UCSD-AML1 (cell line): ENCODE results near the gene MCTP1.
"Not testable (repeated sequence)": the region's sequence is repeated elsewhere in the genome, so short reads cannot be mapped to it uniquely, and the experiment has no call there.

Experiments
- DNase-seq: peaks from one replicate; lab custom pipeline; 2025; ENCODE audit not compliant: unreplicated experiment; lab: John Stamatoyannopoulos, UW

MCTP1 gene

DNA sequence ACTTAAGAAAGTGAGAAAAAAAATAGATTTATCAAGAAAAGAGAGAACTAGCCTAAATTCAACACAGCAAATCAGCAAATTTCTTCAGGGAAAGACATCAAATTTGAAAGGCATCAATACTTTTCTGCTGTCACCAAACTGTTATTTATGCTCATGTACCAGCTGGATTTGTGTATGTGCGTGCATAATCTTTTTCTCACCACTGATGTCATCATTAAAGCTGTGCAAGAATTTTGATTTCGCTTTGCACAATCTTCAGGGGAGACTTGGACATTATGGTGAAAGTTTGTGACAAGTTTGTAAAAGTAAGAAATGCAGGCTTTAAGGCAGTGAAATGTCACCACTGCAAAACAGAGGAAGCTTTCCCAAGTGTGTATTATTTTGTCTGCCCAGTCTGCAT is 451.0 kb downstream of the MCTP1 start:
- DNase-seq: no peak

DNA sequence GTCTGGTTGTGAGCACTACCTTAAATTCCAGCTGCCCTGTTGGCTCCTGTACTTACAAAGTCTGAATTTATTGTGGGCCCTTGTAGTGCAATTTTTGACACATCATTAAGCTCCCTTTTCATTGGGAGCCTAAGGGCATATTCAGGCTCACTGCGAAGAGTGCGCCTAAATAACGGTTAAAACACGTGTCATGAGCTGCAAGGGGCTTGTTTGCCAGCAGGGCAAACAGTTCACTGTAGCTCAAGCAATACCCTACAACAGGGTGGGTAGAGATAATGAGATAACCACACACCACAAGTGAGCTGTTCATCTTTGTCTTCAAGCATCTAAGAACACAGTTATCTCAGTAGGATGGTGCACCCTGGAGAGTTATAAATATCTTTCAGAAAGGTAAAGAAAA is 452.2 kb downstream of the MCTP1 start:
- DNase-seq: no peak

DNA sequence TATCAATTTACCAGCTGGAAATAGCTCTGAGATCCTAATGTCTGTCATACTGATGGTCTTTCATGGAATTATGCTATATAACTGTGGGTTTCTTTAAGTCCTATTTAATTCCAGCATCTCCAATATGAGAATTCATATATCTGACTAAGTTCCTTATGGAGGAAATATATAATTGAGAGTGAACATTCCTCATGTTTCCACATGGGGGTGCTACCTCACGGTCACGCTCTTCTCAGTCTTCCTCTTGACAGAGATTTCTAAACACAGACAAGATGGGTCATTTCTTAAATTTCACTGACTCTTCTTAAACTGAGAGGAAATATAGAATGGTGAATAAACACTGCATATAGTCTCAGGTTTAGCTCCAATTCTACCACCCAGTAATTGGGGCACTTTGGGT is 454.4 kb downstream of the MCTP1 start:
- no peak for DNase-seq

GRCh38 chr5:94828222-94828621 is 456.7 kb downstream of the MCTP1 start:
- DNase-seq: not testable (repeated sequence)

- no peak for DNase-seq
Observed at GRCh38 chr5:94820488-94820887, 464.4 kb downstream of the MCTP1 start.

- DNase-seq: no peak
Observed at GRCh38 chr5:94818904-94819303, 466.0 kb downstream of the MCTP1 start.

GRCh38 chr5:94815313-94816039 is 469.4 kb downstream of the MCTP1 start:
- no peak for DNase-seq

- no peak for DNase-seq
Observed at GRCh38 chr5:94812232-94812631, 472.7 kb downstream of the MCTP1 start.

DNA sequence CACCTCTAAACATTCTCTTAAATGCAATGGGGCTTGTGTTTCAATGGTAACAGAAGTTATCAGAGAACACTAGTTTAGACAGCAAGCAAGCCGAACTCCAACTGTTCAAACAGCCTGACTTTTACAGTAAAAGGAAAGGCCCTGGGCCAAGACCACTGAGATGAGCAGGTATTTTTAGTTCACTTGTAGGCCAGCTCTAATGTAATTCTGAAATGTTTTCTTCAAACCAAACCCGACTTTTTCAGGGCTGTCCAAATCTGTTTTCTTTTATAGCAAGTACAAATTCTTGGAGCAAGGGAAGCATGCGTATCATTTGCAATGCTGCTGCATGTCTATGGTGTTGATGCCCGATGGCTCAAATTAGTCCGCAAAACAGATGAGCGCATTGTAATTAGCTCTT is 473.6 kb downstream of the MCTP1 start:
- DNase-seq: no peak

- no peak for DNase-seq
Observed at GRCh38 chr5:94810877-94811276, 474.0 kb downstream of the MCTP1 start.

DNA sequence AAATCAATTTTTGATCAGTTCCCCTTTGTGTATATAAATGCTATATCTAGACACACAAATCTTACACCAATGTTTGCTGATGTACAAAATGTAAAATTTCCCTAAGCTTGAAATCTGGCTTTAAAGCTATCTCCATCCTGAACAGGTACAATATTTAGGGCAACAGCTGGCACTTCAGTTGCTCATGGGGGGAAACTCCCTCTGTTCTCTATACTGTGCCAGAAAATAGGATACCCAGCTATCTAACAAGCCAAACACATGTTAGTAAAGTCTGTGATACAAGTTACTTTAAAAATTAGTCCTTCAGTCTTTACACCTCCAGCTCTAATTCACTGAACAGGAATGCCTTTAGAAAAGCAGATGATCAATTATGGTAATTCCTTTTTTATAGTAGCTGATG is 474.6 kb downstream of the MCTP1 start:
- DNase-seq: no peak

DNA sequence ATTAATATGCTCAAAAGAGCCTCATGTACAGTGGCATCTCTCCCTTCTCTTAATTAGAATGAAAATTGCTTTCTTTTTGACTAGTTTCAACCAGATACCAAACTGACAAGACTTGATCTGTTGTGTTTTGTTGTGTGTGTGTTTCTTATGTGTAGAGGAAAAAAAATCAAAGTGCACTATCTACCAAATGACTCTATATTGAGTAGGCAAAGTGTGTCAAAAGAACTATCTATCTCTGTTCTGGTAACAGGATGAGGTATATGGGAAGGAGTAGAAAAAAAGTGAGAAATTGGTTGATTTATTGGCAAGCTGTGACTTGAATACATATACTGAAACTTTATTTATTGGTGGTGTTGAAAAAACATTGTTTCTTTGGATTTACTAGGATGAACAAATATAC is 476.4 kb downstream of the MCTP1 start:
- no peak for DNase-seq

DNA sequence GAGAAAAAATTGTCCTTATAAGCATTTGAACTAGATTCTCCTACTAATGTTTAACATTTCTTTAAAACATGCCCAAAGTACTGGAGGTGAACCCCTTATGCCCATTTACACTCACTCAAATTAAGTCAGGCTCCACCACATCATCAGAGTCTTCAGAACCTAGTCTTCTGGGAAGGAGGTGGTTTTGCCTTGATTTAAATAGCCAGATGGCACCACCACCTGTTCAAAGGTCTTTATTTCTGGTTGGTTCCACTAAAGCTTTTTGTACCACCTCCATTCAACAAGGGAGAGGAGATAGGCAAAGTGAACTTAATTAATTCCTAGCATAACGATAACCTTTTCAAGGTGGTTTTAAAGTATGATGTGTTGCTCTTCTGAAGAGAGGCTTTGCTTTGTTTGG is 476.9 kb downstream of the MCTP1 start:
- no peak for DNase-seq

DNA sequence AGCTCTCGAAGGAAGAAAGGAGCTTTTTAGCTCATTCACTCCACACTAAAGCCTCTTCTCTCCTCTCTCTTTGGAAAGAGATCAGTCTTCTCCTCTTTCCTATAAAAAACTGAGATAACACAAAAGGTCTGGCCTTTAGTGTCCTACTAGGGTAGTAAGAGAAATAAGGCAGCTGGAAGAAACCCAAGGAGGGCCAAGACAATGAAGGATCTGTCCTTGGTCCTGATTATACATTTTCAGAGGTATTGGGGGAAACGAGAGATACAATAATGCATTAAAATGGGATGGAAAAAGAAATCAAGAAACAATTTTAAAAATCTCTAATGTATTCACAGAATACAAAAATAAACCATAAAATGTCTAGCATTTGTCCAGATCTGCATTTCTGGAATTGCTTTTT is 482.4 kb downstream of the MCTP1 start:
- DNase-seq: no peak

DNA sequence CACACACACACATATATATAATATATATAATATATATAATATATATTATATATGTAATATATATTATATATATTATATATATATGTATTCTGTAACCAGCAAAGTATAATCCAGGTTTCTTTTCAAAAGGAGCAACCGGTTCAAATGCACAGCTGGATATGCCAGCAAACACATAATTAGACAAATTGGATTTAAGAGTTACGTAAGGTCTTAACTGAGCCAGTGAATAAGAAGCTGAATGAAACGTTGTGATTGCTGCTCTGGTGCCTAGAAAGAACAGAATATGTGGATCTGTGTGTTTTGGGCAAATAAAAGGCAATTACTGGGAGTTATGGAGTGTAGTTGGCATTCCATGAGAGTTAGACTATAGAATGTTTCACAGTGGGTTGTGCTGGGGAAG is 488.3 kb downstream of the MCTP1 start:
- no peak for DNase-seq

DNA sequence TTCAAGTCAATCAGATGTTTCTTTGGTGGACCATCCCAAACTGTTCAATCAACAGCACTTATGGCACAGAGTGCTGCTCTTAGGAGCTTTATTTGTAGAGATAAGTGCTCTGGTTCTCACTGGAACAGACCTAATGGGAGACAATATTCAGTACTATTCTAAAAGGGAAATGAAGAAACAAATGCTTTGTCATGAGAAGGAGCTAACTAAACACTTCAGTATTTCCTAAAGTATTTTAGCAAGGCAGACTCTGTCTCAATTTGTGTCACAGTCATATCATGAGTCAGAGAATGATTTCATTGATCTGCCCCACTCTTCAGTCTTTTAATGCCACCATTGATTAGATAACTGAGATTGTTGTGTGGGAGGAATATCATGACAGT is 491.1 kb downstream of the MCTP1 start:
- DNase-seq: no peak

DNA sequence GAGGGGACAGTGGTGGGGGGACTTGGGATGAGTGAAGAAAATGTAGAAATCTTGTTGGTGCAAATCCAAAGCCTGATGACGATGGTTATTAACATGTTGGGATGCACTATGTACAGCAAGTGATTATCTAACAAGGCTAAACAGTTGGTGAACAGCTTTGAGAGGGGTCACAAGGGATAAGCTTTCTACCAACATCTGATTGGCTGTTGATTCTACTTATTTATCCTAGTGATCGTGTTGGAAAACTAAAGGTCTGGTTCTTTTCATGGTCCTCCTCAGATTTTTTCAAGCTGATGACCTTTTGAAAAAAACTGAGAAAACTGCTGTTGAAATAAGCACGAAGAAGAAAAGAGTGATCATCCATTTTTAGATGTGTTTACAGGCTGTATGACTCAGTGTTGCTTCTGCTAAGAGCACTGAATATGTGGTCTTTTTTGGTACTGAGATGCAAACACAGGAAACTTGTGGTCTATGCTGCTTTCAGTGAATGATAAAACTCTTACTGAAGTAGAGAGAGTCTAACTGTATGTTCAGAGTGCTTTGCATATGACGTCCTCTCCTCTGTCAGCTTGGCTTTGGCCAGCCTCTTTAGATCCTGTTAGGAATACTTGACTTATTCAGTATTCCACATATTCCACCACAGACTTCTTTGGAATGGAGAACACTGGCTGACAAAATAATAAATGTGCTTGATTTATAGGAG is 491.6 kb downstream of the MCTP1 start:
- DNase-seq: peak; percentile 11

DNA sequence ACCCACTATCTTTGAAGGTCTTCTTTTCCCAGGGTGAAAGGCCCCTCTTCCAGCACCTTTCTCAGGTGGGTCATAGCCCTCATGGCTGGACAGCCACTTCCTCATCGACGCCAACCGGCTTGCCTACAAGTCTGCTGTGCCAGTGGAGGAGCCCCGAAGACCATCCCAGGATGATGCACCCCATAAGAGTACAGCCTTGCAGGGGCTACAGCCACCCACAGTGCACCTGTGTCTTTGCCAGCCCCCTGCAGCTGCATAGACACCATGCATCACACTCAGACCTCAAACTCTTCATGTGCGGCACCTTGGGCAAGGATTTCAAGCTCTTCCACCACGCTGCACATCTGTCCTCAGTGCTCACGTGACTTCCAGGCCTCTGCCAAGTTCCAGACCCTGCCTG is 493.1 kb downstream of the MCTP1 start:
- no peak for DNase-seq

DNA sequence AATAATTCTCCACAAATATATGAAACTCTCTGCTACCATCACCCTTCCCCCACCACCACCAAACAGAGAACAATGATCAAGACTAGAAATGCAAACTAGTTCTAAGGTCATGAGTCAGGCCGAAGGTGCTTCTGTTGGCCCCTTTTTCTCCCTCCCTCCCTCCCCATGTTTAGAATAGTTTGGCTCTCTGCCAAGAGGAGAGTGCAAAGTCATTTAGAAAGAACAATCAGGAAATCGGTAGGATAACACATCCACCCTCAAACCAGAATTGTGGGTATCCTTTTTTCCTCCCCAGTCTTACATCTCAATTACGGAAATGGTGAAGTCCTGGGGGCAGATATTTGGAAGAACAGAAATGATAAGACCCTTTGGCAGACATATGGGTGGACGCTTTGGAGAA is 496.4 kb downstream of the MCTP1 start:
- DNase-seq: no peak

- DNase-seq: no peak
Observed at GRCh38 chr5:94784536-94785505, 500.1 kb downstream of the MCTP1 start.

- no peak for DNase-seq
Observed at GRCh38 chr5:94782383-94782782, 502.5 kb downstream of the MCTP1 start.

- no peak for DNase-seq
Observed at GRCh38 chr5:94779684-94780083, 505.2 kb downstream of the MCTP1 start.
